Omental fat pad (tissue), 4 donors: ENCODE measurements around the gene ZNF830. TPM values are rescaled to one million over a fixed set of nuclear protein-coding genes. Genes with fewer than 3 reads are reported as not detected.

Experiments
- ATAC-seq: fragments of 150-250 bp; one replicate; pipeline ENCODE4 v1.9.1; 2016; ENCODE audit warnings: mild to moderate bottlenecking, moderate library complexity; ENCODE audit not compliant: low FRiP score
- DNase-seq: peaks from one replicate; pipeline ENCODE4 v3.0.0-alpha.2; 2019; ENCODE audit warnings: low spot score
- CTCF ChIP-seq, 3 donors: fragments of 450-650 bp; IDR thresholded peaks; one replicate each; pipeline ENCODE4 v1.5.1; 2016 to 2017; ENCODE audit warnings: antibody characterized with exemption in 3 of 3, mild to moderate bottlenecking in 3 of 3, moderate library complexity in 2 of 3
- total RNA-seq, 4 donors: library from RNA; depleted of rRNA; stranded (reverse); fragments of >200 nt; gene quantifications; one replicate each; pipeline ENCODE4 v1.1.0, GENCODE V29; 2016

The ZNF830 gene, protein sequence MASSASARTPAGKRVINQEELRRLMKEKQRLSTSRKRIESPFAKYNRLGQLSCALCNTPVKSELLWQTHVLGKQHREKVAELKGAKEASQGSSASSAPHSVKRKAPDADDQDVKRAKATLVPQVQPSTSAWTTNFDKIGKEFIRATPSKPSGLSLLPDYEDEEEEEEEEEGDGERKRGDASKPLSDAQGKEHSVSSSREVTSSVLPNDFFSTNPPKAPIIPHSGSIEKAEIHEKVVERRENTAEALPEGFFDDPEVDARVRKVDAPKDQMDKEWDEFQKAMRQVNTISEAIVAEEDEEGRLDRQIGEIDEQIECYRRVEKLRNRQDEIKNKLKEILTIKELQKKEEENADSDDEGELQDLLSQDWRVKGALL
- 10 to 100 TPM in 3 of 4 donors, 1 to 10 TPM in 1; 8.6 to 15.7 (median 10.8) TPM for total RNA-seq

- peak; percentile 77 for DNase-seq
- ATAC-seq: peak; percentile 94
- no peak for TF ChIP-seq CTCF (IDR thresholded peaks at IDR 0.05)
Observed at GRCh38 chr17:34961093-34961911, at the start of gene ZNF830, which contains the start of gene CCT6B. Gene ZNF830, plus strand, starts transcription at chr17:34961540. Its CDS starts 27 bp downstream, at chr17:34961567. Gene CCT6B, minus strand, starts transcription at chr17:34961460. Its CDS starts 67 bp downstream, at chr17:34961393.

- no peak for ATAC-seq
- DNase-seq: no peak
- no peak for TF ChIP-seq CTCF (IDR thresholded peaks at IDR 0.05)
Observed at GRCh38 chr17:34913001-34913400, 48.3 kb upstream of the ZNF830 start.

DNA sequence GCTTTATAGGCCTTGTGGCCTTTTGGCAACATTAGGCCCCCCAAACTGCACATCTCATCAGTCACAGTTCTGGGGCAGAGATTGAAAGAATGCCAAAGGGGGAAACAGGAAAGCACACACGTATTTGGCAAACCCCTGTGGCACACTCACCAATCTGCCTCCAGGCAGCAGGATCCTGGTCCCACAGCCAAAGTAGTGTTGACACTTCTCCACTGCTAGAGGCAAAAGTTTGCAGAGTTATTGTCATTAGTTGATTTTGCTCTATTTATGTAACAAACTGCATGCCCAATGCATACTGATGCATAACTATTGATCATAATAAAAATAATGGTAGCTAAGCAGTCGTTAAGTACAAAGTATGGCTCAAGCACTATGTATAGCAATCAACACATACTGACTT lies 45.2 kb upstream of the ZNF830 start:
- no peak for DNase-seq
- ATAC-seq: no peak
- no peak for TF ChIP-seq CTCF (IDR thresholded peaks at IDR 0.05)

DNA sequence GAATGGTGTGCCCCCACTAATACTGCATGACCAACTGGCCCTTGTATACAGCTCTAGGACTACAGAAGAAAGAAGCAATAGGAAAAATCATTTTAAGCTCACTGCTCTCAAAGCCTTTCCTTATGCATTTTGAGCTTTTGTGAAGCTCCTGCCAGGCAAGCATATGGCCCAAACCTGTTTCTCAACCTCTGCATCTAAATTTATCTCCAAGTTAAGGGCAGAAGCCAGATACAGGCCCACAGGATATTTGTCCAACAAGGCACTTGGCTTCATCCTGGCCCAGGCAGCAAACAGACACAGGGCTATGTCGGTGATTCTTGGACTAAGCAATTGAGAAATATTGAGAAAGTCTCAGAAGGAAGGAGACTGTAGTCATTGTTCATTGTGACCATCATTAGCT lies 44.0 kb upstream of the ZNF830 start:
- no peak for TF ChIP-seq CTCF (IDR thresholded peaks at IDR 0.05)
- DNase-seq (no peak), ATAC-seq (no peak)

DNA sequence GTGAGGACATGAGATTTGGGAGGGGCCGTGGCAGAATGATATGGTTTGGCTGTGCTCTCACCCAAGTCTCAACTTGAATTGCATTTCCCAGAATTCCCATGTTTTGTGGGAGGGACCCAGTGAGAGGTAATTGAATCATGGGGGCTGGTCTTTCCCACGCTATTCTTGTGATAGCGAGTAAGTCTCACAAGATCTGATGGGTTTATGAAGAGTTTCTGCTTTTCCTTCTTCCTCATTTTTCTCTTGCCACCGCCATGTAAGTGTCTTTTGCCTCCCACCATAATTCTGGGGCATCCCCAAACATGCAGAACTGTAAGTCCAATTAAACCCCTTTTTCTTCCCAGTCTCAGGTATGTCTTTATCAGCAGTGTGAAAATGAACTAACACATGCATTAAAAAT lies 40.7 kb upstream of the ZNF830 start:
- DNase-seq (no peak), ATAC-seq (no peak)
- no peak for TF ChIP-seq CTCF (IDR thresholded peaks at IDR 0.05)

- DNase-seq: no peak
- no peak for ATAC-seq
- TF ChIP-seq CTCF (IDR thresholded peaks at IDR 0.05): no peak
Observed at GRCh38 chr17:34926661-34927060, 34.7 kb upstream of the ZNF830 start.
